Upper lobe of left lung (tissue), 6 donors: ENCODE measurements around the gene CEP72. TPM values are rescaled to one million over a fixed set of nuclear protein-coding genes. Genes with fewer than 3 reads are reported as not detected.

ENCODE experiments used
- ATAC-seq, 2 donors: fragments of 200-7000 bp; cut with Tn5 transposase; one replicate each; pipeline ENCODE4 v1.9.1; 2022; ENCODE audit warnings: mild to moderate bottlenecking in 2 of 2, moderate library complexity in 2 of 2; ENCODE audit not compliant: low FRiP score in 2 of 2
- DNase-seq, 2 donors: peaks; one replicate each; pipeline ENCODE4 v3.0.0-alpha.2; 2019 to 2020
- H3K27ac ChIP-seq, 4 donors: fragments of 200-600 bp; sonication (generic); one replicate each; pipeline ENCODE4 v1.5.1; 2016 to 2019
- H3K27me3 ChIP-seq, 4 donors: fragments of 200-600 bp; sonication (generic); one replicate each; pipeline ENCODE4 v1.5.1; 2017 to 2019
- H3K36me3 ChIP-seq, 4 donors: fragments of 200-600 bp; sonication (generic); one replicate each; pipeline ENCODE4 v1.5.1; 2016 to 2019
- H3K4me1 ChIP-seq, 4 donors: fragments of 200-600 bp; sonication (generic); one replicate each; pipeline ENCODE4 v1.5.1; 2018 to 2019
- H3K4me3 ChIP-seq, 4 donors: fragments of 200-600 bp; sonication (generic); one replicate each; pipeline ENCODE4 v1.5.1; 2017 to 2019; ENCODE audit warnings: mild to moderate bottlenecking in 2 of 4, moderate library complexity in 1 of 4
- H3K9me3 ChIP-seq, 4 donors: fragments of 200-600 bp; sonication (generic); one replicate each; pipeline ENCODE4 v1.5.1; 2018 to 2019
- CTCF ChIP-seq, 6 experiments: fragments of 450-650 bp in 4 of 6; fragments of 200-600 bp in 2 of 6; sonication (generic) in 2 of 6; IDR thresholded peaks; one replicate each; pipeline ENCODE4 v1.5.1; 2016 to 2019; ENCODE audit warnings: antibody characterized with exemption in 6 of 6
- EP300 ChIP-seq, 4 donors: sonication (generic); formaldehyde crosslinking; IDR thresholded peaks; one replicate each; pipeline ENCODE4 v1.5.1; 2017; ENCODE audit warnings: antibody characterized with exemption in 4 of 4, control low read depth in 2 of 4
- POLR2A ChIP-seq, 4 donors: fragments of 450-650 bp; IDR thresholded peaks; one replicate each; pipeline ENCODE4 v1.5.1; 2016 to 2017; ENCODE audit warnings: antibody characterized with exemption in 4 of 4, mild to moderate bottlenecking in 2 of 4
- POLR2AphosphoS5 ChIP-seq, 2 donors: sonication (generic); formaldehyde crosslinking; IDR thresholded peaks; one replicate each; pipeline ENCODE4 v1.5.1; 2017; ENCODE audit warnings: antibody characterized with exemption in 2 of 2
- WGBS, 2 donors: methylation state at CpG; one replicate each; pipeline ENCODE4 v1.1.5; 2017 to 2018; 5-methylcytosine and 5-hydroxymethylcytosine counted together
- total RNA-seq, 6 donors: library from RNA; depleted of rRNA in 4 of 6; stranded (reverse); fragments of >200 nt in 4 of 6; gene quantifications; one replicate each; pipeline versions ENCODE4 v1.1.0 to v1.2.1, GENCODE V29; 2016 to 2021
- donor health status: DM: no; HTN: no; CAD: no; lungs with moderate emphysema.
- donor health status: DM: no; HTN: yes; CAD: no; lungs with severe emphysema.

CEP72 gene
- total RNA-seq, 6 donors from 2014 or later = 6.8 to 21.0 (median 9.4) TPM

- Histone ChIP-seq H3K9me3 (no peaks in the 10 kb centered on the region), H3K4me1 (no peaks in the 10 kb centered on the region), H3K27me3 (no peaks in the 10 kb centered on the region), H3K27ac (no peak overlapping the region), H3K36me3 (peaks cover 0 to 70% (median 28%) of the 10 kb centered on the region in 4 donors), H3K4me3 (no peak overlapping the region)
- TF ChIP-seq POLR2AphosphoS5 (IDR thresholded peaks at IDR 0.05) (no peak), POLR2A (IDR thresholded peaks at IDR 0.05) (no peak), CTCF (IDR thresholded peaks at IDR 0.05) (no peak)
- ATAC-seq (no peak), DNase-seq (no peak)
- 94 to 96% methylated on average over 13 to 16 of the region's 16 CpGs for WGBS, 2 donors
Measured at GRCh38 chr5:659496-660263, 47.5 kb downstream of the CEP72 start.

GRCh38 chr5:660491-661030, 48.4 kb downstream of the CEP72 start:
- H3K9me3 ChIP-seq = no peaks in the 10 kb centered on the region
- TF ChIP-seq CTCF (IDR thresholded peaks at IDR 0.05) = no peak
- no peak for TF ChIP-seq POLR2AphosphoS5 (IDR thresholded peaks at IDR 0.05)
- no peak for TF ChIP-seq EP300 (IDR thresholded peaks at IDR 0.05)
- TF ChIP-seq POLR2A (IDR thresholded peaks at IDR 0.05) = no peak
- no peaks in the 10 kb centered on the region for H3K27me3 ChIP-seq
- 96 to 97% methylated on average over 5 to 11 of the region's 11 CpGs for WGBS, 2 donors
- H3K4me1 ChIP-seq = no peaks in the 10 kb centered on the region
- ATAC-seq (no peak), DNase-seq (no peak)
- H3K27ac ChIP-seq = no peak overlapping the region
- H3K36me3 ChIP-seq = peaks cover 0 to 78% (median 34%) of the 10 kb centered on the region in 4 donors
- H3K4me3 ChIP-seq = no peak overlapping the region

GRCh38 chr5:661891-662750, 50.0 kb downstream of the CEP72 start:
- WGBS, 2 donors = 96 to 97% methylated on average over 29 to 52 of the region's 53 CpGs

More at GRCh38 chr5:661891-662750, 50.0 kb downstream of the CEP72 start:
- ATAC-seq = no peak
- no peaks in the 10 kb centered on the region for H3K27me3 ChIP-seq
- no peaks in the 10 kb centered on the region for H3K9me3 ChIP-seq
- no peak overlapping the region for H3K27ac ChIP-seq
- no peaks in the 10 kb centered on the region for H3K4me1 ChIP-seq
- peaks cover 0 to 79% (median 38%) of the 10 kb centered on the region in 4 donors for H3K36me3 ChIP-seq
- no peak overlapping the region for H3K4me3 ChIP-seq
- peak in 1 of 2 donors; percentile 82 for DNase-seq
- TF ChIP-seq POLR2A (IDR thresholded peaks at IDR 0.05) (no peak), EP300 (IDR thresholded peaks at IDR 0.05) (no peak), POLR2AphosphoS5 (IDR thresholded peaks at IDR 0.05) (no peak), CTCF (IDR thresholded peaks at IDR 0.05) (no peak)
